B cell (primary cell): ENCODE data around the gene RAB28. TPM values are rescaled to one million over a fixed set of nuclear protein-coding genes. Genes with fewer than 3 reads are reported as not detected.
A peak's percentile ranks its signal among the peaks of the same experiment; 100 is the strongest.

Source experiments
- ATAC-seq: fragments of 200-7000 bp; cut with Tn5 transposase; one replicate; pipeline ENCODE4 v1.10.0; 2021; ENCODE audit warnings: low read depth, mild to moderate bottlenecking, moderate number of reproducible peaks, moderate library complexity
- CTCF ChIA-PET: fragments of 350-600 bp; sonication (Branson Sonifier 250); formaldehyde crosslinking; loops from one replicate; lab custom pipeline; 2021; ENCODE audit warnings: antibody characterized with exemption, inconsistent platforms; lab: Charles Lee
- POLR2A ChIA-PET: fragments of 350-600 bp; sonication (Branson Sonifier 250); formaldehyde crosslinking; loops from one replicate; lab custom pipeline; 2021; ENCODE audit warnings: antibody characterized with exemption; lab: Charles Lee
- DNase-seq: peaks from one replicate; pipeline ENCODE4 v3.0.0; 2013
- H2AFZ ChIP-seq: 2 replicates; pipeline ENCODE4 v1.6.1; 2012; ENCODE audit warnings: mild to moderate bottlenecking, low read depth, low read length; ENCODE audit not compliant: insufficient read depth, poor library complexity, severe bottlenecking
- H3K27ac ChIP-seq, 2 donors: 1 replicate in 1 of 2; 2 replicates in 1 of 2; pipeline ENCODE4 v1.5.1; 2012 to 2013; ENCODE audit warnings: low read length in 2 of 2, mild to moderate bottlenecking in 2 of 2, moderate library complexity in 1 of 2
- H3K27me3 ChIP-seq, 4 experiments: fragments of 200-600 bp in 1 of 4; sonication (generic) in 1 of 4; replicated peaks in 1 of 4; 1 replicate in 2 of 4; 2 replicates in 2 of 4; pipeline versions ENCODE4 v1.6.1 to v1.7.0; 2013 to 2016; ENCODE audit warnings: low read length in 3 of 4, mild to moderate bottlenecking in 2 of 4, mixed read lengths in 1 of 4, moderate library complexity in 1 of 4; ENCODE audit not compliant: insufficient read depth in 4 of 4, control insufficient read depth in 3 of 4; ENCODE audit errors: control extremely low read depth in 1 of 4
- H3K36me3 ChIP-seq, 2 experiments: replicated peaks in 1 of 2; 1 replicate in 1 of 2; 2 replicates in 1 of 2; pipeline versions ENCODE4 v1.6.1 to v1.7.1; 2013; ENCODE audit warnings: low read length in 1 of 2; ENCODE audit not compliant: insufficient read depth in 2 of 2, control insufficient read depth in 1 of 2; ENCODE audit errors: control extremely low read depth in 1 of 2, extremely low read depth in 1 of 2
- H3K4me1 ChIP-seq, 2 donors: fragments of 200-600 bp in 1 of 2; sonication (generic) in 1 of 2; 1 replicate in 1 of 2; 2 replicates in 1 of 2; pipeline versions ENCODE4 v1.5.1 to v1.6.1; 2013 to 2017; ENCODE audit warnings: low read length in 2 of 2; ENCODE audit not compliant: control insufficient read depth in 2 of 2, insufficient read depth in 2 of 2
- H3K4me2 ChIP-seq: replicated peaks from 2 replicates; pipeline ENCODE3; 2012; ENCODE audit warnings: mild to moderate bottlenecking, low read depth, low read length; ENCODE audit not compliant: poor library complexity, severe bottlenecking
- H3K4me3 ChIP-seq, 5 experiments: fragments of 200-600 bp in 1 of 5; sonication (generic) in 1 of 5; 1 replicate in 3 of 5; 2 replicates in 2 of 5; pipeline versions ENCODE4 v1.5.1 to v1.7.0; 2011 to 2016; ENCODE audit warnings: low read length in 4 of 5, mild to moderate bottlenecking in 4 of 5, low read depth in 2 of 5, control low read depth in 1 of 5, moderate library complexity in 1 of 5; ENCODE audit not compliant: insufficient read depth in 1 of 5; ENCODE audit errors: control extremely low read depth in 1 of 5, extremely low read depth in 1 of 5
- H3K79me2 ChIP-seq: fragments of 200-600 bp; sonication (generic); one replicate; pipeline ENCODE4 v1.6.0; 2016; ENCODE audit warnings: low read length; ENCODE audit not compliant: control insufficient read depth, insufficient read depth
- H3K9ac ChIP-seq: fragments of 200-600 bp; sonication (generic); 2 replicates; pipeline ENCODE4 v1.6.1; 2017; ENCODE audit warnings: mild to moderate bottlenecking, low read length, moderate library complexity
- H3K9me3 ChIP-seq, 3 donors: one replicate each; pipeline versions ENCODE4 v1.6.1 to v1.7.1; 2013; ENCODE audit warnings: low read length in 2 of 3; ENCODE audit not compliant: control insufficient read depth in 2 of 3, insufficient read depth in 1 of 3; ENCODE audit errors: control extremely low read depth in 1 of 3
- H4K20me1 ChIP-seq: 2 replicates; pipeline ENCODE4 v1.6.0; 2012; ENCODE audit warnings: mild to moderate bottlenecking, low read length; ENCODE audit not compliant: insufficient read depth, control insufficient read depth, poor library complexity, severe bottlenecking
- H3K27ac Mint-ChIP-seq: one replicate; pipeline ENCODE4 v1.8.0; 2021; ENCODE audit warnings: mixed read lengths
- H3K27me3 Mint-ChIP-seq: one replicate; pipeline ENCODE4 v1.8.0; 2021; ENCODE audit warnings: mixed read lengths
- H3K4me1 Mint-ChIP-seq: one replicate; pipeline ENCODE4 v1.8.0; 2021; ENCODE audit warnings: mixed read lengths
- H3K4me3 Mint-ChIP-seq: one replicate; pipeline ENCODE4 v1.8.0; 2021; ENCODE audit warnings: mixed read lengths
- H3K9me3 Mint-ChIP-seq: one replicate; pipeline ENCODE4 v1.8.0; 2022; ENCODE audit warnings: mixed read lengths; ENCODE audit not compliant: insufficient read depth
- EZH2 ChIP-seq: IDR thresholded peaks from 2 replicates; pipeline ENCODE4 v1.6.1; 2012; ENCODE audit warnings: borderline replicate concordance, low read depth, mild to moderate bottlenecking, moderate library complexity, low read length; ENCODE audit not compliant: insufficient read depth, poor library complexity, severe bottlenecking
- WGBS: methylation state at CpG from one replicate; pipeline ENCODE4 v1.1.5; 2013; ENCODE audit warnings: missing lambda C conversion rate; ENCODE audit not compliant: insufficient coverage; 5-methylcytosine and 5-hydroxymethylcytosine counted together
- intact Hi-C: fragments of 100-400 bp; cut with micrococcal nuclease; formaldehyde crosslinking; loops from one replicate; pipeline ENCODE4 v1.10.0; 2022
- polyA plus RNA-seq: library from polyadenylated mRNA; depleted of rRNA; stranded (reverse); fragments of >200 nt; gene quantifications from 2 replicates; pipeline ENCODE4 v1.2.3, GENCODE V29; 2012
- total RNA-seq, 2 donors: library from RNA; stranded (reverse); fragments of 120-200 nt in 1 of 2; gene quantifications; 1 replicate in 1 of 2; 2 replicates in 1 of 2; pipeline versions ENCODE4 v1.2.3 to v1.2.4, GENCODE V29; 2013 to 2022
- TF ChIP-seq, protein P1 (sequence below): fragments of 200-600 bp; IDR thresholded peaks from one replicate; pipeline ENCODE4 v1.8.0; 2022; ENCODE audit warnings: antibody characterized with exemption, mild to moderate bottlenecking

Gene RAB28
- total and polyA plus RNA-seq, 2 donors (not counting 1 experiment from before 2014, with no cell fraction given), result 7.2 to 17.4 TPM

DNA sequence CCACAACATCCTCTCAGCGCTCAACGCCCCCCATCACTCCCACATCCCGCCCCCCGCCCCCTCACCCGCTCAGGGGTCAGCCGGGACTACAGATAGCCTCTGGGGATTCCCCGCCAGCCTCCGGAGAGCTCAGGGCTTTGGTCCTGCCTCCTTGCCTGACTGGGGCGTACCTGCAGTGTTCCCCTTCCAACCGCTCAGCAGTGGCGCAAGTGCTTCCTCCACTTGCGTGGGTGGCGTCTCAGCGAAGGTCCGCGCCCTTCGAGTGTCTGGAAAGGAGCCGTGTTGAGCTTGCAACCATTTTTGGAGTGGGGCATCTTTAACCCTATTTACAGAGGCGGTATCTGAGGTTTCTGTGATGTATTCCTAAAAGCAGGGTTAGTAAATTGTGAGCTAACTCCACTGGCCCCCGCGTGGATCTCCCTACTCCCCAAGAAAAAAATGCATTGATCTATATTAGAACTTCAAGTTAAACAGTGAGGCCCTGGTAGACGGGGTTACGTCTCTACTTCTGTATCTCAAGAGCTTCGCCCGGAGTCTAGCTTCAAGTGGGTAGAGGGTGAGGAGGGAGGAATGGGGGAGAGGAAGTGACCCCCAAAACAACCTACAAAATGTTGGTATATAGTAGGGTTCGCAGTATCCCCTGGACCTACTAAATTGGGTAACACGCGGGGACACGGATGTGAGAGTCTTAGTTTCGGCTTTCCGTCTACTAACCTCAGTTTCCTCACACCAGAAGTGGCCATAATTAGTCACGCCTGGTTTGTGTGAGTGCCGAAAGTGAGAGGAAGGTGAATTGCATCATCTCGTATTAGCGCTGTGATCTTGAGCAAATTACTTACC, 44.1 kb upstream of the RAB28 start:
- TF ChIP-seq EZH2, result no peak
- H3K79me2 ChIP-seq, result no peaks in the 10 kb centered on the region
- ChIA-PET POLR2A (interaction anchor here (0.6 kb wide), 1 partner anchor 69 kb away, joined by 6 read pairs; no protein-coding TSS in a partner anchor), CTCF (interaction anchor here (0.7 kb wide), 1 partner anchor 126 kb away, joined by 3 read pairs; no protein-coding TSS in a partner anchor)
- 2% methylated on average over 13 of the region's 35 CpGs for WGBS
- Mint-ChIP-seq H3K4me3 (peak overlapping the region; percentile 75), H3K4me1 (peaks cover 24% of the 10 kb centered on the region), H3K27ac (no peak overlapping the region), H3K9me3 (no peaks in the 10 kb centered on the region), H3K27me3 (peaks cover 82% of the 10 kb centered on the region)
- peak overlapping the region; percentile 64 for H3K4me2 ChIP-seq
- peaks cover 0 to 99% (median 90%) of the 10 kb centered on the region in 4 experiments for H3K27me3 ChIP-seq
- H2AFZ ChIP-seq, result no peak overlapping the region
- peaks cover 39 to 48% of the 10 kb centered on the region in 2 donors for H3K4me1 ChIP-seq
- intact Hi-C loops, result loop anchor here (1.0 to 2.0 kb wide), 2 partner anchors 8 to 15 kb away; no protein-coding TSS in a partner anchor
- H4K20me1 ChIP-seq, result no peaks in the 10 kb centered on the region
- H3K9ac ChIP-seq, result peak overlapping the region; percentile 20
- H3K4me3 ChIP-seq, result peak overlapping the region in 2 of 5 experiments; percentile 16 to 25
- no peaks in the 10 kb centered on the region for H3K36me3 ChIP-seq
- H3K27ac ChIP-seq, result no peak overlapping the region
- peak; percentile 49 for DNase-seq
- H3K9me3 ChIP-seq, result peaks cover 1 to 60% (median 30%) of the 10 kb centered on the region in 3 donors
- ATAC-seq, result peak; percentile 24

DNA sequence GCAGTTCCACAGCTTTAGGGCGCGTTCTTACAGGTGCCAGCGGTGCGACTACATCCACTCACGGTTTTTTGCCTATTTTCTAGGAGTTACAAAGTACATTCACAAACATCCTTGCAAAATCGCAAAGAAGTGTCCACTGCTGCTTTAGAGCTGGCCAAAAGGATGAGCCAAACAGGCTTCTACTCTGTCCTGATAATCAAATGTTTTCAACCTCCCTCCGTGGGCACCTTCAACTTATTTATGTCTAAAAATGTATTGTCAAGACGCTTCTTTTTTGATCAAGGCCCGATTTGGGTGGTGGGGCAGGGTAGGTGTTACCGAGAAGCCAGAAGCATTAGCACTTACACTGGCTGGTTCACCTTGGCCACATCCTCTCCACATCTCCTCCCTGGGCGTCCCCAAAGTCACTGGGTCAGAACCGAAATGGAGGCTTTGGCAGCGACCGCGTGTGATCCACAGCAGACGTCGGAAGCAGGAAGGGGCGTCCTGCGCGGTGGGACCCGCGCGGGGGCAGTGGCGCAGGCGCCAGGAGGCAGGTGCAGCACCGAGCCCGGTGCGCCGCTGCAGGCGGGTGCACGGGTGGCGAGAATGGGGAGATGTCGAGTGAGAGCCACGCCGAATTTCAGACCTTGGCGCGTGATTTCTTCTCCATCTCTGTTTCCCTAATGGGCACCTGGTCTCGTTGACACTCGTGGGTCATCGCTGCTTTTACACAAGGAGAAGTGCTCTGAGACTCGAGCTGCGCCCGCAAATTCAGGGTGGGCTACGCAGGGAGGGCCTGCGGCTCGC, 43.2 kb upstream of the RAB28 start:
- intact Hi-C loops, result no loop called here
- Histone ChIP-seq H2AFZ (no peak overlapping the region), H3K4me1 (peaks cover 47 to 56% of the 10 kb centered on the region in 2 donors), H3K4me3 (peak overlapping the region in 2 of 5 experiments; percentile 13 to 37), H3K27ac (no peak overlapping the region), H3K79me2 (no peaks in the 10 kb centered on the region), H3K4me2 (peak overlapping the region; percentile 64), H3K9ac (peak overlapping the region; percentile 30), H3K9me3 (peaks cover 1 to 63% (median 30%) of the 10 kb centered on the region in 3 donors), H3K36me3 (no peaks in the 10 kb centered on the region), H3K27me3 (peaks cover 0 to 99% (median 87%) of the 10 kb centered on the region in 4 experiments), H4K20me1 (no peaks in the 10 kb centered on the region)
- TF ChIP-seq, protein P1, sequence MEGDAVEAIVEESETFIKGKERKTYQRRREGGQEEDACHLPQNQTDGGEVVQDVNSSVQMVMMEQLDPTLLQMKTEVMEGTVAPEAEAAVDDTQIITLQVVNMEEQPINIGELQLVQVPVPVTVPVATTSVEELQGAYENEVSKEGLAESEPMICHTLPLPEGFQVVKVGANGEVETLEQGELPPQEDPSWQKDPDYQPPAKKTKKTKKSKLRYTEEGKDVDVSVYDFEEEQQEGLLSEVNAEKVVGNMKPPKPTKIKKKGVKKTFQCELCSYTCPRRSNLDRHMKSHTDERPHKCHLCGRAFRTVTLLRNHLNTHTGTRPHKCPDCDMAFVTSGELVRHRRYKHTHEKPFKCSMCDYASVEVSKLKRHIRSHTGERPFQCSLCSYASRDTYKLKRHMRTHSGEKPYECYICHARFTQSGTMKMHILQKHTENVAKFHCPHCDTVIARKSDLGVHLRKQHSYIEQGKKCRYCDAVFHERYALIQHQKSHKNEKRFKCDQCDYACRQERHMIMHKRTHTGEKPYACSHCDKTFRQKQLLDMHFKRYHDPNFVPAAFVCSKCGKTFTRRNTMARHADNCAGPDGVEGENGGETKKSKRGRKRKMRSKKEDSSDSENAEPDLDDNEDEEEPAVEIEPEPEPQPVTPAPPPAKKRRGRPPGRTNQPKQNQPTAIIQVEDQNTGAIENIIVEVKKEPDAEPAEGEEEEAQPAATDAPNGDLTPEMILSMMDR, result no peak
- TF ChIP-seq EZH2, result no peak
- DNase-seq (peak; percentile 54), ATAC-seq (no peak)
- ChIA-PET CTCF (no interaction called here), POLR2A (interaction anchor here (0.6 kb wide), 1 partner anchor 69 kb away, joined by 6 read pairs; no protein-coding TSS in a partner anchor)
- Mint-ChIP-seq H3K27me3 (peaks cover 84% of the 10 kb centered on the region), H3K4me3 (peak overlapping the region; percentile 75), H3K9me3 (no peaks in the 10 kb centered on the region), H3K27ac (no peak overlapping the region), H3K4me1 (peaks cover 28% of the 10 kb centered on the region)
- WGBS, result 5% methylated on average over 36 of the region's 46 CpGs
